Measurements from ENCODE around the gene PARD3. TPM values are rescaled to one million over a fixed set of nuclear protein-coding genes. Genes with fewer than 3 reads are reported as not detected.

PARD3 gene
- total and polyA plus RNA-seq, 8 donors: 25.6 to 54.5 (median 47.8) TPM

DNA sequence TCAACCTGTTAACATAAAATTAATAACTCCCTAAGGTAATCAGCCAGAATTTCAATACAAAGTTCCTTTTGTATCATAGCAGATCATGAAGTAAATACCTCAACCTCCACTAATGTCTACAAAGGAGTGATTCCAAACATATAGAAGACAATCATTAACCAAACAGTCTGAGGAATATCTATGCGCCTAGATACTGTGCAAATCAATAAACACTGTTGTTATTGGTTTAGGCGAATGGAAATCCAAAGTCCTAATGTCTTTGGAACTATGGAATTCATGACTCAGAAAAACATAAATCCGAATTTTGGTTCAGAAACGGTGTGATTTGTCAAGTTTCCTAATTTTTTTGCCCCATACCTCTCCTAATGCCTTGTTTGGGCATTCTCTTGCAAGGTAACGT is 469.7 kb downstream of the PARD3 start:
- ATAC-seq (no peak), DNase-seq (no peak)
- intact Hi-C loops (cut with DNase I): no loop called here
- no peaks in the 10 kb centered on the region for H3K4me1 ChIP-seq
- H3K9me3 ChIP-seq: no peaks in the 10 kb centered on the region
- no peak overlapping the region for H3K4me3 ChIP-seq
- no peaks in the 10 kb centered on the region for H3K36me3 ChIP-seq
- no peak overlapping the region for H3K27ac ChIP-seq
- no peaks in the 10 kb centered on the region for H3K27me3 ChIP-seq
- TF ChIP-seq, protein P1, sequence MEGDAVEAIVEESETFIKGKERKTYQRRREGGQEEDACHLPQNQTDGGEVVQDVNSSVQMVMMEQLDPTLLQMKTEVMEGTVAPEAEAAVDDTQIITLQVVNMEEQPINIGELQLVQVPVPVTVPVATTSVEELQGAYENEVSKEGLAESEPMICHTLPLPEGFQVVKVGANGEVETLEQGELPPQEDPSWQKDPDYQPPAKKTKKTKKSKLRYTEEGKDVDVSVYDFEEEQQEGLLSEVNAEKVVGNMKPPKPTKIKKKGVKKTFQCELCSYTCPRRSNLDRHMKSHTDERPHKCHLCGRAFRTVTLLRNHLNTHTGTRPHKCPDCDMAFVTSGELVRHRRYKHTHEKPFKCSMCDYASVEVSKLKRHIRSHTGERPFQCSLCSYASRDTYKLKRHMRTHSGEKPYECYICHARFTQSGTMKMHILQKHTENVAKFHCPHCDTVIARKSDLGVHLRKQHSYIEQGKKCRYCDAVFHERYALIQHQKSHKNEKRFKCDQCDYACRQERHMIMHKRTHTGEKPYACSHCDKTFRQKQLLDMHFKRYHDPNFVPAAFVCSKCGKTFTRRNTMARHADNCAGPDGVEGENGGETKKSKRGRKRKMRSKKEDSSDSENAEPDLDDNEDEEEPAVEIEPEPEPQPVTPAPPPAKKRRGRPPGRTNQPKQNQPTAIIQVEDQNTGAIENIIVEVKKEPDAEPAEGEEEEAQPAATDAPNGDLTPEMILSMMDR (IDR thresholded peaks at IDR 0.05): no peak

DNA sequence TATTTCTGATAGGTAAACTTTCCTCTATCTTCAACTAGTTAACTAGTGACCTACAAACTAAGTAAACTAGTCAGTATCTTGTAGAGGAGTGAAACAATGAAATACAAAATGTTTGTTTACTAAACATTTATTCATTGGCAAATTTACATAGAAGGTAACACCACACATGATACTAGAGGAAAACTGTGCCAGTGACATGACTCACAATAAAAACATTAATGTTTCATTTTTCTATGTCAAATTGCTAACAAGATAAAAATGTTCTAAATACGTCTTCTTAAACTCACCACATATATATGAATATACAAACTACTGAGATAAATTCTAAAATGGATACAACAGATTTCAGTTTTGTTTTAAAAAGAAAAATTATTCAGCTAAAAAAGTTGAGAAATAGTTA is 471.3 kb downstream of the PARD3 start:
- Histone ChIP-seq H3K4me1 (no peaks in the 10 kb centered on the region), H3K27ac (no peak overlapping the region), H3K4me3 (no peak overlapping the region), H3K27me3 (no peaks in the 10 kb centered on the region), H3K36me3 (no peaks in the 10 kb centered on the region), H3K9me3 (no peaks in the 10 kb centered on the region)
- ATAC-seq (no peak), DNase-seq (no peak)
- intact Hi-C loops (cut with DNase I): no loop called here
- TF ChIP-seq, protein P1 (IDR thresholded peaks at IDR 0.05): no peak

DNA sequence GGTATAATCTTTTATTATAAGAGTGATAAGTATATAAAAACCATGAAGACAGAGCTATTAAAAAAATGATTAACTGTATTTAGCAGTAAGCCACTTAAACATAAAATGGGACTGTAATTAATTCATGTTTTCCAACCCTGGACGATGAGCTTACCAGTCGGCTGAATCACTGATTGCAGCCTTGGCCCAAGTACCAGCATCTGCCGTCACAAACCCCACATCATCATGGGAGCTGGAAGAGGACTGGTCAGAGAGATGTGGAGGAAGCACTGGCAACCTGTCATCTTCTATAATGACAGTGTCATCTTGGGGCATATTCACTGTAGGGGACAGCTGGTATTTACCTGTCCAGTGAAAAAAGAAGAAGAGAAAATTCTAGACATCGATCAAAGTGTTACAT is 473.6 kb downstream of the PARD3 start:
- TF ChIP-seq, protein P1 (IDR thresholded peaks at IDR 0.05): no peak
- Histone ChIP-seq H3K4me1 (no peaks in the 10 kb centered on the region), H3K4me3 (no peak overlapping the region), H3K27ac (no peak overlapping the region), H3K9me3 (no peaks in the 10 kb centered on the region), H3K27me3 (no peaks in the 10 kb centered on the region), H3K36me3 (no peaks in the 10 kb centered on the region)
- DNase-seq: no peak
- no peak for ATAC-seq
- intact Hi-C loops (cut with DNase I): no loop called here

DNA sequence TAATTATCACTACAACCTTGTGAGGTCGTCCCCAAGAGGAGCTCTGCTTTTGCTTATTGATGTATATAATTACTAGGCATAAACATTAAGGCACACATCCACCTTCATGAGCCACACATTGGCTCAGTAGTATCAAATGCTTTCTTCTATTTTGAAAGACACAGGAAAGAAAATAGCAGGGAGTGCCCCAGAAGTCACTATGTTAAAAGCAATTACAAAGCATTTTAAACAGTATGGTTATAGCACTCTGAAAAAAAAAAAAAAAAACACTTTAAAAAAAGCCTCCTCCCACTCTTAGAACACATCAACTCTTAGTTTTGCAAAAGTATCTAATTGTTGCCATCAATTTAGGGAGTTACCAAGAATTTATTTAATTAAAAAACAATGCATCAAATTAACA is 474.2 kb downstream of the PARD3 start:
- ATAC-seq (no peak), DNase-seq (no peak)
- Histone ChIP-seq H3K27me3 (no peaks in the 10 kb centered on the region), H3K36me3 (no peaks in the 10 kb centered on the region), H3K4me1 (no peaks in the 10 kb centered on the region), H3K9me3 (no peaks in the 10 kb centered on the region), H3K4me3 (no peak overlapping the region), H3K27ac (no peak overlapping the region)
- intact Hi-C loops (cut with DNase I): no loop called here
- TF ChIP-seq, protein P1 (IDR thresholded peaks at IDR 0.05): no peak

DNA sequence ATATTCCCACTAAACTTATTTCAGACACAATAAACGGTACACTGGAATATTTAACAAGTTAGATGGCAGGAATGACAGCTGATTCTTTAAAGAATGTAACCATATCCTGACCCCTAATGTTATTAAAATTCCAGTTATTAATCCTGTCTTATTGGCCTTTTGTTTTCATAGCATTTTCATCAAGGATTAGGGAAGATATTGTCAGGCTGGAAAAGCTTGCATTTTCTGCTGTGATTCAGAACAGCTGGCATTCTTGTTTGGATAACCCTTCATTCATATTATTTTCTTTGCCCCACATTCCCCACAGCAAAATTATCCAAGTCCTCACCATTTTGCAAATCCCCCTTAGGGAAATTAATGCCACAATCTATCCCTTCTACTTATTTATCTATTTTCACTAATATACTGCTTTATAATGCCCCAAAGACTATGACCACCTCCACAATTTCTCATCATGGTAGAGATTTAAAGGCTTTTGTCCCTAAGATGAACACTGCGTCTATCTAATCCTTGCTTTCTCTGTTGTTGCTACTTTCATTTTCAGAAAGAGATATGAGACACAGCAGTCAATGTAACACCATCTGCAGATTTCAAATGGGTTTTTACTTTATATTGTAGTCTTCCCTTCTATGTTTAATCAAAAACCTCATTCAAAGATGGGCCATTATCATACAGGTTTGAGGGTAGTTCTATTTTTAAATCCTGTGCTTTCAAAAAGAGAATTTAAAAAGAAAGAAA is 475.1 kb downstream of the PARD3 start:
- TF ChIP-seq, protein P1 (IDR thresholded peaks at IDR 0.05): no peak
- Histone ChIP-seq H3K4me3 (no peak overlapping the region), H3K4me1 (no peaks in the 10 kb centered on the region), H3K36me3 (no peaks in the 10 kb centered on the region), H3K9me3 (no peaks in the 10 kb centered on the region), H3K27ac (no peak overlapping the region), H3K27me3 (no peaks in the 10 kb centered on the region)
- ATAC-seq (no peak), DNase-seq (no peak)
- intact Hi-C loops (cut with DNase I): no loop called here
